ENCODE data around the gene XKR3. TPM values are rescaled to one million over a fixed set of nuclear protein-coding genes. Genes with fewer than 3 reads are reported as not detected.
"Not testable (repeated sequence)": the region's sequence is repeated elsewhere in the genome, so short reads cannot be mapped to it uniquely, and the experiment has no call there.

The XKR3 gene
- total RNA-seq, 2 experiments from 2014 or later: not detected

DNA sequence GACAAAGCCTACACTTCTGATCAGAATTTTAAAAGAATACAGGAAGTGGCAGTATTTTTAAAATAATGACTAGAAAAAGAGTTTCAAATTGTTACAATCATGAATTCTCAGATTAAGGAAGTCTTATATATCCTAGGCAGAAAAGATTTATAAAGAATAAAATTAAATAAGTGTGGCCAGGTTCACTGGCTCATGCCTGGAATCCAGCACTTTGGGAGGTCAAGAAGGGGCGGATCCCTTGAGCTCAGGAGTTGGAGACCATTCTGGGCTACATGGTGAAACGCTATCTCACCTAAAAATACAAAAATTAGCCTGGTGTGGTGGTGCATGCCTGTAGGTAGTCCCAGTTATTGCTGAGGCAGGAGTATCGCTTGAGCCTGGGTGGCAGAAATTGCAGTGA is 24.1 kb downstream of the XKR3 start:
- no peak for DNase-seq
- Mint-ChIP-seq H3K4me3 (no peak overlapping the region), H3K4me1 (ENCODE audit: low read depth) (no peaks in the 10 kb centered on the region), H3K27ac (no peak overlapping the region), H3K27me3 (no peaks in the 10 kb centered on the region), H3K36me3 (no peaks in the 10 kb centered on the region), H3K9me3 (no peaks in the 10 kb centered on the region)
- ChIA-PET CTCF (no interaction called here), POLR2A (no interaction called here)
- intact Hi-C loops (cut with micrococcal nuclease): no loop called here

DNA sequence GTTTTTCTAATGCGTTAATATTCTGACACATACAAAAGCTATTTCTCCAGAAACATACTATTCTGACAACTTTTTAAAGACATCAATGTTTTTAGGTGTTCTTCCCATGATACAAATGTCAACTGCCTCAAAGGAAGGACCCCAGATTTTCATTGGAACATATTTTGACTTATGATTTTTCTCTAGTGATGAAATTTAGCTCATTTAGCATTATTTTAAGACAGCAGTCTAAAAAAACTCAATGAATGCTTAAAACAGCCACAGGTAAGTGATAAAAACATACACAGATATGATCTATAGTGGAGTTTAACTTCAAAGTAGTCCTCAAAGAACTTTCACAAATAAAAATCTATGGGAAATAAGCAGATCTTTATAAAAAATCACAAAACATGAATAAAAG is 24.9 kb downstream of the XKR3 start:
- intact Hi-C loops (cut with micrococcal nuclease): no loop called here
- no peak overlapping the region for H3K27ac Mint-ChIP-seq
- ChIA-PET POLR2A (no interaction called here), CTCF (no interaction called here)
- no peaks in the 10 kb centered on the region for H3K4me1 Mint-ChIP-seq (ENCODE audit: low read depth)
- H3K36me3 Mint-ChIP-seq: no peaks in the 10 kb centered on the region
- H3K9me3 Mint-ChIP-seq: no peaks in the 10 kb centered on the region
- H3K27me3 Mint-ChIP-seq: no peaks in the 10 kb centered on the region
- no peak for DNase-seq
- H3K4me3 Mint-ChIP-seq: no peak overlapping the region

DNA sequence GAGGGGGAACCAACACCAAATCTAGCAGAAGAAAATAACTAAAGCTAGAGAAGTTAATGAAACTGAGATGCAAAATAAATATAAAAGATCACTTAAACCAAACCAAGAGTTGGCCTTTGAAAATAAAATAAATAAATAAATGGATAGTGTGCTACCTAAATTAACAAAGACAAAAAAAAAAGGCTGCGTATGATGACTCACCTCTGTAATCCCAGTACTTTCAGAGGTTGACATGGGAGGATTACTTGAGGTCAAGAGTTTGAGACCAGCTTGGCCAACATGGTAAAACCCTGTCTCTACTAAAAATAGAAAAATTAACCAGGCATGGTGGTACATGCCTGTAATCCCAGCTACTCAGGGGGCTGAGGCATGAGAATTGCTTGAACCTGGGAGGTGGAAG is 29.7 kb downstream of the XKR3 start:
- H3K27me3 Mint-ChIP-seq; CTCF ChIA-PET; H3K4me3 Mint-ChIP-seq; intact Hi-C loops (cut with micrococcal nuclease); DNase-seq; POLR2A ChIA-PET; H3K27ac Mint-ChIP-seq; H3K9me3 Mint-ChIP-seq; H3K4me1 Mint-ChIP-seq (ENCODE audit: low read depth); H3K36me3 Mint-ChIP-seq: not testable (repeated sequence)

DNA sequence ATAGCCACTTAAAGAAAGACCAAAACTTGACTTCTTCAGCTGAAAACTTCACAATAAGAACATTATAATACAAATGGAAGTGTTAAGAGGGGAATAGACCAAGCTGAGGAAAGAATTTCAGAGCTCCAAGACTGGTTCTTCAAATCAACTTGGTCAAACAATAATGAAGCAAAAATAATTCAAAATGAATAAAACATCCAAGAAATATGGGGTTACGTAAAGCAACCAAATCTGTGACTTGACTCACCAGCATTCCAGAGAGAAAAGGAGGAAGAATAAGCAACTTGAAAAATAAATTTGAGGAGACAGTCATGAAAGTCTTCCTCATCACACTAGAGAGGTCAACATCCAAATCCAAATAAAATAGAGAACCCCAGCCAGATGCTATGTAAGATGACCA is 31.4 kb downstream of the XKR3 start:
- CTCF ChIA-PET: no interaction called here
- H3K4me3 Mint-ChIP-seq: no peak overlapping the region
- POLR2A ChIA-PET: no interaction called here
- H3K27ac Mint-ChIP-seq: no peak overlapping the region
- intact Hi-C loops (cut with micrococcal nuclease): no loop called here
- no peak for DNase-seq
- H3K27me3 Mint-ChIP-seq: no peaks in the 10 kb centered on the region
- no peaks in the 10 kb centered on the region for H3K36me3 Mint-ChIP-seq
- H3K9me3 Mint-ChIP-seq: no peaks in the 10 kb centered on the region
- H3K4me1 Mint-ChIP-seq (ENCODE audit: low read depth): no peaks in the 10 kb centered on the region

DNA sequence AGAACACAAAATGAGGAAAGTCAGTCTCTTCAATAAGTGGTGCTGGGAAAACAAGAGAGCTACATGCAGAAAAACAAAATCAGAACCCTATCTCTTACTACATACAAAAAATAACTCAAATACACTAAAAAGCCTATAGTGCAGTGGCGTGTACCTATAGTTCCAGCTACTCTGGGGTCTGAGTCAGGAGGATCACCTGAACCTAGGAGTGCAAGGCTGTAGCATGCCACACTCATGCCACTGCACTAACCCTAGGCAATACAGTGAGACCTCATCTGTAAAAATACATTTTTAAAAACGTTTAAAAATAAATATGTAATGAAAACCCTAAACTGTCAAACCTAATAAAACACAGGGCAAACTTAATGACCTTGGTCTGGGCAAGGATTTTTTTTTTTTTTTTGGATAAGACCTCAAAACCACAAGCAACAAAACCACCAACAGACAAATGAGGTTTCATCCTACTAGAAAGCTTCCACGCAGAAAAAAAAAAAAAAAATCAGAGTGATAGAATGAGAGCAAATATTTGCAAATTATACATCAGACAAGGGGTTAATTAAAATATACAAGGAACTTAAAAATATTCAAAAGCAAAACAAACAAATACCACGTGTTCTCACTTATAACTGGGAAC is 35.2 kb downstream of the XKR3 start:
- no peaks in the 10 kb centered on the region for H3K36me3 Mint-ChIP-seq
- H3K4me3 Mint-ChIP-seq: no peak overlapping the region
- H3K4me1 Mint-ChIP-seq (ENCODE audit: low read depth): no peaks in the 10 kb centered on the region
- CTCF ChIA-PET: no interaction called here
- no peaks in the 10 kb centered on the region for H3K27me3 Mint-ChIP-seq
- no peak overlapping the region for H3K27ac Mint-ChIP-seq
- POLR2A ChIA-PET: no interaction called here
- intact Hi-C loops (cut with micrococcal nuclease): no loop called here
- no peak for DNase-seq
- no peaks in the 10 kb centered on the region for H3K9me3 Mint-ChIP-seq

DNA sequence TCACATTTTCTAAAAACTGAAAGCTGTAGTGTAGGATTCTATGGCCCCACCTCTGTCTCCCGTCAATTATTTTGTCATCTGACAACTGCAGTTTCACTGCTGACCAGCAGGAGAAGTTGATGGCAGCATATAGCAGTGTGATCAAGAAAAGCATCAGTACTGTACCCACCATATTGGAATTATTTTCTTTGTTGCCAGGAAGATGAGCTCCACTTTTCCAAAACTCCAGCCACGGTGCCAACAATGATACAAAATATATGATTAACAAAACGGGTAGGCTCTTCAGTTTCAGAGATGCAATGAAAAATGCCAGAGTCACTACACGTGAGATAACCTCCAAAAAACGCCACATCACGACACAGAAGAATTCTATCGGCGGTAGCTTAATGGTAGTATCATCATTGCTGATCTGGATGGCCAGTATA is 41.3 kb downstream of the XKR3 start:
- intact Hi-C loops (cut with micrococcal nuclease): no loop called here
- peaks cover 11% of the 10 kb centered on the region for H3K27me3 Mint-ChIP-seq
- CTCF ChIA-PET: no interaction called here

DNA sequence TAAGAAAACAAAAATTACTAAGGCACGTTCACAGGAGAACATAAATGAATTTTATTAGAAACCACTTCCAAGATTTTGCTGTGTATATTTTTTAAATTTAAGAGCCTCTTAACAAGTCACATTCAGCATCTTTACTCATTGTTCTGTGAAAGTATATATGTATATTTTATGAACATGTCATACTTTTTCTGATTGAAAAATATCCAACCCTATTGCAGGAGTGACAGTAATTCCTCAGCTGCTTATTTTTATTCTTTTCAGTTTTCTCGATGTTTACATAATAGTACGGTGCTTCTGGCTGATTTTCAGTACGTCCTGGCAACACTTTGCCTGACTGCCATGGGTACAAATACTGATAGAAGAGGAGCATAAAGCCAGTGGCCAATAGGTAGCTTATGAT is 41.8 kb downstream of the XKR3 start:
- CTCF ChIA-PET: no interaction called here
- H3K36me3 Mint-ChIP-seq: no peaks in the 10 kb centered on the region
- peaks cover 11% of the 10 kb centered on the region for H3K27me3 Mint-ChIP-seq
- no peak overlapping the region for H3K27ac Mint-ChIP-seq
- POLR2A ChIA-PET: no interaction called here
- H3K4me3 Mint-ChIP-seq: no peak overlapping the region
- DNase-seq: no peak
- H3K4me1 Mint-ChIP-seq (ENCODE audit: low read depth): no peaks in the 10 kb centered on the region
- H3K9me3 Mint-ChIP-seq: no peaks in the 10 kb centered on the region
- intact Hi-C loops (cut with micrococcal nuclease): no loop called here

More for the DNA sequence above, 41.3 kb downstream of the XKR3 start:
- no peaks in the 10 kb centered on the region for H3K36me3 Mint-ChIP-seq
- no peak for DNase-seq
- POLR2A ChIA-PET: no interaction called here
- no peaks in the 10 kb centered on the region for H3K4me1 Mint-ChIP-seq (ENCODE audit: low read depth)
- H3K27ac Mint-ChIP-seq: no peak overlapping the region
- no peak overlapping the region for H3K4me3 Mint-ChIP-seq
- no peaks in the 10 kb centered on the region for H3K9me3 Mint-ChIP-seq

DNA sequence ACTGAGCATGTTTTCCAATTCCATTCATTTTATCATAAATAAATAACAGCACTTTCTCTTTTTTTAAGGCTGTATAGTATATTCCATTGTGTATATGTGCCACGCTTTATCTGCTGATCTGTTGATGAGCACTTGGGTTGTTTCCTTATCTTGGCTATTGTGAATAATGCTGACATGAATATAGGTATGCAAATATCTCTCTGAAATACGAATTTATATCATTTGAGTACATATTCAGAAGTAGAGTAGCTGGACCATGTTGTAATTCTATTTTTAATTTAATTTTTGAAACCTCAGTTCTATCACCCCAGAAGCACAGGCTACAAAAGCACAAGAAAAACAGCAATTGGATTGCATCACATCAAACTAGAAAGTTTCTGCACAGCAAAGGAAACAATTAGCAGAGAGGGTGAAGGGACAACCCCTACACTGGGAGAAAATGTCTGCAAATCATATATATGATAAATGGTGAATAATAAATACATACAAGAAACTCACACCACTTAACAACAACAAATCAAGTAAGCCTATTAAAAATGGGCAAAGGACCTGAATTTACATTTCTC is 43.4 kb downstream of the XKR3 start:
- Mint-ChIP-seq H3K27ac (no peak overlapping the region), H3K9me3 (no peaks in the 10 kb centered on the region), H3K27me3 (peaks cover 12% of the 10 kb centered on the region), H3K4me1 (ENCODE audit: low read depth) (no peaks in the 10 kb centered on the region), H3K4me3 (no peak overlapping the region), H3K36me3 (no peaks in the 10 kb centered on the region)
- CTCF ChIA-PET: no interaction called here
- POLR2A ChIA-PET: no interaction called here
- intact Hi-C loops (cut with micrococcal nuclease): no loop called here
- DNase-seq: no peak

DNA sequence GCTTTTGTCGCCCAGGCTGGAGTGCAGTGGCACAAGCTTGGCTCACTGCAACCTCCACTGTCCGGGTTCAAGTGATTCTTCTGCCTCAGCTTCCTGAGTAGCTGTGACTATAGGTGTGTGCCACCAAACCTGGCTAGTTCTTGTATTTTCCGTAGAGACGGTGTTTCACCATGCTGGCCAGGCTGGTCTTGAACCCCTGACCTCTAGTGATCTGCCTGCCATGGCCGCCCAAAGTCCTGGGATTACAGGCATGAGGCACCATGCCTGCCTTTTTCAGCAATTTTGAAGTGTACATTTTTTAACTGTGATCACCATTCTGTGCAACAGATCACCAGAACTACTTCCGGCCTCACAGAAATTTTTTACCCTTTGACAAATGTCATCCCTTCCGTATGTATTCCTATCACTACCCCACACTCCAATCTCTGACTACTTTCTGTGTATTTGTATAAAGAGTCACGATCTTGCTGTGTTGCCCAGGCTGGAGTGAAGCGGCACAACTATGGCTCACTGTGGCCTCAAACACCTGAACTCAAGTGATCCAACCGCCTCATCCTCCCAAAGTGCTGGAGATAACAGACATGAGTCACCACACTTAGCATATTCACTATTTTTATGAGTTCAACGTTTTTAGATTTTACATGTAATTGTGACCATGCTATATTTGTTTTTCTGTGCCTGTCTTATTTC is 44.0 kb downstream of the XKR3 start:
- no peaks in the 10 kb centered on the region for H3K36me3 Mint-ChIP-seq
- H3K4me1 Mint-ChIP-seq (ENCODE audit: low read depth): no peaks in the 10 kb centered on the region
- no peak overlapping the region for H3K4me3 Mint-ChIP-seq
- no peak overlapping the region for H3K27ac Mint-ChIP-seq
- intact Hi-C loops (cut with micrococcal nuclease): no loop called here
- CTCF ChIA-PET: no interaction called here
- no peaks in the 10 kb centered on the region for H3K9me3 Mint-ChIP-seq
- POLR2A ChIA-PET: no interaction called here
- DNase-seq: no peak
- peaks cover 12% of the 10 kb centered on the region for H3K27me3 Mint-ChIP-seq

DNA sequence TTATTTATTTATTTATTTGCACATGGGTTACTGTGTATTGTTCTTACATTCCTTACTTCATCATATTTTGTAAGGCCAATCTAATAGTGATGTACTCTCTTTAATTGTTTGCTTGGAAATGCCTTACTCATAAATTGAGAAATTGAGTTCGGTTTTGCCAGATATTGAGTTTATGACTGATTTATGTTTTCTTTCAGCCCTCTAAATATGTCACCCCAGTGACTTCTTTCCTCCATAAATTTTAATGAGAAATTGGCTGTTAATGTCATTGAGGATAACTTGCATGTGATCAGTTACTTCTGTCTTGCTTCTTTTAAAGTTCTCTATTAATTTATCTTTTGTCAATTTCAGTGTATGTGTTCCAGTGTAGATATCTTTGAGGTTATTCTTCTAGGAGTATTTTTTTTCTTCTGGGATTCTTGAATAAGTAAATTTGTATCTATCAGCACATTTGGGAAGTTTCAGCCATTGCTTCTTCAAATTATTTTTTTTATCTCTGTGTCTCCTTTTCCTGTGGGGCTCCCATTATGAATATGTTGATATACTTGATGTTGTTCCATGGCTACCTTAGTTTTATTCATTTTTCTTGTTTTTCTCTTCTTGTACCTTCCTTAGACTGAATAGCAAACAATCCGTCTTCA is 47.8 kb downstream of the XKR3 start:
- Mint-ChIP-seq H3K27me3 (peaks cover 6% of the 10 kb centered on the region), H3K4me1 (ENCODE audit: low read depth) (no peaks in the 10 kb centered on the region), H3K9me3 (peaks cover 9% of the 10 kb centered on the region), H3K27ac (no peak overlapping the region), H3K36me3 (no peaks in the 10 kb centered on the region), H3K4me3 (no peak overlapping the region)
- CTCF ChIA-PET: no interaction called here
- DNase-seq: no peak
- POLR2A ChIA-PET: no interaction called here
- intact Hi-C loops (cut with micrococcal nuclease): no loop called here

DNA sequence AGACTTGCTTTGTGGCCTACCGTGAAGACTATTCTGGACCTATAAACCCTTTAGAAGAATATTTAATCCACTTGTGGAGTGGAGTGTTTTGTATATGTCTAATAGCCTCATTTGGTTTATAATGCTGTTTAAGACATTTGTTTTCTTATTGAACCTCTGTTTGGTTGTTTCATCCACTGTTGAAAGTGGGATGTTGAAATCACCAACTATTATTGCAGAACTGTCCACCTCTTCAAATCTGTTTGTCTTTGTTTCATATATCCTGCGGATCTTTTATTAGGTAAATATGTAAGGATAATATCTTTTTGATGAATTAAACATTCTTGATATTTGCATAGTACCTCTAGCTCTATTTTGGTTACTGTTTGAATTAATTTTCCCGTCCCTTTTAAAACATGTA is 49.1 kb downstream of the XKR3 start:
- H3K9me3 Mint-ChIP-seq: peaks cover 9% of the 10 kb centered on the region
- CTCF ChIA-PET: no interaction called here
- no peaks in the 10 kb centered on the region for H3K36me3 Mint-ChIP-seq
- peaks cover 2% of the 10 kb centered on the region for H3K27me3 Mint-ChIP-seq
- no peak overlapping the region for H3K4me3 Mint-ChIP-seq
- intact Hi-C loops (cut with micrococcal nuclease): no loop called here
- POLR2A ChIA-PET: no interaction called here
- H3K4me1 Mint-ChIP-seq (ENCODE audit: low read depth): no peaks in the 10 kb centered on the region
- no peak for DNase-seq
- no peak overlapping the region for H3K27ac Mint-ChIP-seq

DNA sequence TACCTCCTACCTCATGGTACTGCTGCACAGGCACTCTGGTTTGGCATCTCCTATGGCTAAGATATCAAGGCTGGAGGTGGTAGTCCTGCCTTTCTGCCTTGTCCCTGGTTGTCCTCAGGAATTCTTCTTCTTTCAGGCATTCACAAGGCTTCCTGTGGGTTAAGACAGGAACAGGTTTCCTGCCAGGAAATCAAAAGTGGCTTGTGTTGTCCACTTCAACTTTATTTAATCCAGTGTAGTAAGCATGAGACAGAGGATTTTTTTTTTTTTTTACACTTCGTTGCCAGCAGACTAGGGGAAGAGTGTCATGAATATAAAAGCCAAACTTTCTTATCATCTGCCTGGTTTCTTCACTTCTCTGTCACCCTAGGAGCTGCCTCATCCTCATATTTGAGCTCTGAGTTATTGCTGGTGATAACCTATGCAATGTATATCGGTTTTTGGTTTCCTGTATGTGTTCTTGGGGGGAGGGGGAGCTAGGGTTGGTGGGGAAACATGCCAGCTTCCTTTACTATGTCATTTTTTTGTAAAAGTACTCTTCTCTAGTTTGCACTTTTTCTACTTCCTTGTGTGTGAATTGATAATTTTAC is 50.2 kb downstream of the XKR3 start:
- Mint-ChIP-seq H3K4me1 (ENCODE audit: low read depth) (no peaks in the 10 kb centered on the region), H3K9me3 (peaks cover 9% of the 10 kb centered on the region), H3K27ac (no peak overlapping the region), H3K4me3 (no peak overlapping the region), H3K27me3 (peaks cover 2% of the 10 kb centered on the region), H3K36me3 (no peaks in the 10 kb centered on the region)
- CTCF ChIA-PET: interaction anchor here (0.7 to 1.6 kb wide), 2 partner anchors 116 to 397 kb away, joined by 3 to 5 read pairs; no protein-coding TSS in a partner anchor
- no peak for DNase-seq
- intact Hi-C loops (cut with micrococcal nuclease): no loop called here
- POLR2A ChIA-PET: no interaction called here
